ENCODE data around the gene PAK1.
A peak's percentile ranks its signal among the peaks of the same experiment; 100 is the strongest.

The PAK1 gene

DNA sequence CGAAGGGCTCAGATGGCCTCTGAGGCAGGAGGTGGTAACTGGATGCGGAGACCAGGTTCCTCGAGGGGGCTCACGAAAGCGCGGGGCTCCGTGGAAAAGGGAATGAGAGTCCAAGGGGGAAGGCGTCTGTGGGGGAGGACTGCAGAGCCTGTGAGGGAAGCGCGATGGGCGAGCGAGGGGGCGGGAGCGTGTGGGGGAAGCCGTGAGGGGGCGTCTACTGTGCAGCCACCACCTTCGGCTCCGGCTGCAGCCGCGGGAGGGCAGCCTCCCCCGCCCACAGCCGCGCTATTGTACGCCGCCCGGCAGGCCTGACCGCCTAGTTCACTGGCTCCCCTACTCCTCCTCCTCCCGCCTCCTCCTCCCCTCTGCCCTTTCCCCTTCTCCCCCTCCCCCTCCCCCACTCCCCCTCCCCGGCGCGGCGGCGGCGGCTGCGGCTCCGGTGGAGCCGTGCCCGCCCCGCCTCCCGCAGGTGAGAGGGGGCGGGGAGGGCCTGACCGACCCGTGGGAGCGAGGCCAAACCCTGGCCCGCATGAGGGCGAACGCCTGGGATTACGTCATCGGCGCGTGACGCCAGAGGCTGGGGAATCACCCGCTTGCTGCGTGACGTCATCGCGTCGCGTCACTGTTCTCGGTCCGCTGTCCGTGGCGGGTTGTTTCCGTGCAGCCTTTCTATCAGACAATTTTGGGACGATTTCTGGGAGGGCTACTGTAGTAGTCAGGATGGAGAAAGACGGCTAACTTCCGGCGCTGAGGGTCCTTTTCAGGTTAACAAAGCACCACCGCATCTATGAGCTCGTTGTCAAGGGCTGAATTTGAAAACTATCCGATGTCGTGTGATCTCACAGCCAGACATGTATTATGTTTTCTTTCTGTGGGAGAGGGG lies at the start of gene PAK1:
PAK1 (minus strand) TSS at position 294 of the 883 bp plus-strand sequence. CDS start 81,574 bp downstream, outside the sequence.
- Mint-ChIP-seq H3K27me3 (peaks cover 22% of the 10 kb centered on the region), H3K27ac (peak within 1 kb of the TSS; percentile 84), H3K9me3 (no peaks in the 10 kb centered on the region), H3K4me1 (ENCODE audit: low read depth) (peaks cover 12% of the 10 kb centered on the region), H3K36me3 (ENCODE audit: low read depth) (no peaks in the 10 kb centered on the region), H3K4me3 (peak within 1 kb of the TSS; percentile 79)
- peak; percentile 88 for DNase-seq

DNA sequence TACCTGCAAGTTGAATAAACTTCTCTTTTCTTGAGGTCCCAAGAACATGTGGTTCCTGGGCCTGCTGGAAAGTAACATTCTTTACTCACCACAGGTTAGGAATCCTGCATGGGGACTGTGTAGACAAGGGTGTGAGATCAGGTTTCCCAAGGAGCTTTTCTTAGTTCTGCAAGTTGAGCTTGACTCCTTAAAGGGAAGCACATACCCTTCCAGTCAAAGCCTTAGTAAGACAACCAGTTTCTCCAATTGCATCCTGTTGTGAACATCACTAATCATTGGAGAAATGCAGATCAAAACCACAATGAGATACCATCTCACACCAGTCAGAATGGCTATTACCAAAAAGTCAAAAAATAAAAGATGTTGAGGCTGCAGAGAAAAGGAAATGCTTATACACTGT lies 48.3 kb upstream of the PAK1 start:
- H3K9me3 Mint-ChIP-seq, result no peaks in the 10 kb centered on the region
- no peak overlapping the region for H3K4me3 Mint-ChIP-seq
- no peaks in the 10 kb centered on the region for H3K27me3 Mint-ChIP-seq
- no peak for DNase-seq
- no peaks in the 10 kb centered on the region for H3K4me1 Mint-ChIP-seq (ENCODE audit: low read depth)
- no peak overlapping the region for H3K27ac Mint-ChIP-seq
- no peaks in the 10 kb centered on the region for H3K36me3 Mint-ChIP-seq (ENCODE audit: low read depth)

- Mint-ChIP-seq H3K27ac (no peak overlapping the region), H3K4me3 (no peak overlapping the region), H3K27me3 (no peaks in the 10 kb centered on the region), H3K4me1 (ENCODE audit: low read depth) (no peaks in the 10 kb centered on the region), H3K36me3 (ENCODE audit: low read depth) (no peaks in the 10 kb centered on the region), H3K9me3 (no peaks in the 10 kb centered on the region)
- no peak for DNase-seq
These were observed 46.0 kb upstream of the PAK1 start for GRCh38 chr11:77519847-77520246.

DNA sequence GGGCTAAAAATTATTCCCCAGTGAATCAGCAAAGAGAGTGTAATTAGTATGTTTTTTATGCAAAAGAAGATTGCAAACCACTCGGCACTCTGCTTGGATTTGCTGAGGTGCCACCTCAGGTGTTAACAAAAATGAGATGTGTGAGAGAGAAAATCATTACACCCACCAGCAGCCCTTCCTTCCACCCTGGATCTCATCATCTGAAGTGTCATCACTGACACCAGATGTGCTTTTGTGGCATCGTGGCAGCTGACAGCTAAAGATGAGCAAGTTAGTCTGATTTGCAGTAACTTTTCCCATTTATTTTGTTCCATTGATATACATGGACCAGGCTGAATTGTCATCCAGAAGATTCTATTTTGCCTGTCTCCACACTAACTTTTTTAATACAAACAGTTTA lies 44.6 kb upstream of the PAK1 start:
- H3K4me3 Mint-ChIP-seq, result no peak overlapping the region
- no peaks in the 10 kb centered on the region for H3K4me1 Mint-ChIP-seq (ENCODE audit: low read depth)
- H3K9me3 Mint-ChIP-seq, result no peaks in the 10 kb centered on the region
- H3K27me3 Mint-ChIP-seq, result no peaks in the 10 kb centered on the region
- no peak overlapping the region for H3K27ac Mint-ChIP-seq
- DNase-seq, result no peak
- no peaks in the 10 kb centered on the region for H3K36me3 Mint-ChIP-seq (ENCODE audit: low read depth)

GRCh38 chr11:77517753-77518152 lies 43.9 kb upstream of the PAK1 start:
- no peaks in the 10 kb centered on the region for H3K36me3 Mint-ChIP-seq (ENCODE audit: low read depth)
- H3K27ac Mint-ChIP-seq, result no peak overlapping the region
- no peaks in the 10 kb centered on the region for H3K9me3 Mint-ChIP-seq
- H3K4me1 Mint-ChIP-seq (ENCODE audit: low read depth), result no peaks in the 10 kb centered on the region
- DNase-seq, result no peak
- no peaks in the 10 kb centered on the region for H3K27me3 Mint-ChIP-seq
- H3K4me3 Mint-ChIP-seq, result no peak overlapping the region

- Mint-ChIP-seq H3K9me3 (no peaks in the 10 kb centered on the region), H3K4me1 (ENCODE audit: low read depth) (no peaks in the 10 kb centered on the region), H3K36me3 (ENCODE audit: low read depth) (no peaks in the 10 kb centered on the region), H3K27ac (no peak overlapping the region), H3K4me3 (no peak overlapping the region), H3K27me3 (peaks cover 3% of the 10 kb centered on the region)
- no peak for DNase-seq
These were observed 43.3 kb upstream of the PAK1 start for GRCh38 chr11:77517226-77517625.

GRCh38 chr11:77515483-77515882 lies 41.6 kb upstream of the PAK1 start:
- Mint-ChIP-seq H3K9me3 (no peaks in the 10 kb centered on the region), H3K4me3 (no peak overlapping the region), H3K36me3 (ENCODE audit: low read depth) (no peaks in the 10 kb centered on the region), H3K27me3 (peaks cover 7% of the 10 kb centered on the region), H3K4me1 (ENCODE audit: low read depth) (no peaks in the 10 kb centered on the region), H3K27ac (no peak overlapping the region)
- DNase-seq, result no peak

GRCh38 chr11:77515063-77515462 lies 41.2 kb upstream of the PAK1 start:
- no peaks in the 10 kb centered on the region for H3K9me3 Mint-ChIP-seq

DNA sequence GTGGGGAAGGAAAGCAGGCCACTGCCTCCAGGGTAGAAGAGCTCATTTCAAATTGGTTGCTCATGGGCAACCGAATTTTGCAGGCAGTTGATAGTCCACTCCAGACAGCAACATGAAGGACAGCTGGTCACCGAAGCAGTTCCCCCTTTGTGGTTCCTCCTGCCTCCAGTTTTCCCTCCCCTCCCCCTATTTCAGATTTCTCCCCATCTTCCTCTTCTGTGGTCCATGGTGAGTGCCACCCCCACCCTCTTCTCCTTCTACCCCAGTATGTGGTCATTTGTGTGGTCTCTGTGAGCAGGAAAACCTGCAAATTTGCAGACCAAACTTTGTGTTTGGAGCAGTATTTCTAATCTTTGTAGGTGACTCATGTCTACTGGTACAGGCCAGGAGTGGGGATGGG lies 38.2 kb upstream of the PAK1 start:
- DNase-seq, result no peak
- no peaks in the 10 kb centered on the region for H3K4me1 Mint-ChIP-seq (ENCODE audit: low read depth)
- no peak overlapping the region for H3K27ac Mint-ChIP-seq
- peaks cover 7% of the 10 kb centered on the region for H3K27me3 Mint-ChIP-seq
- no peaks in the 10 kb centered on the region for H3K36me3 Mint-ChIP-seq (ENCODE audit: low read depth)
- H3K4me3 Mint-ChIP-seq, result no peak overlapping the region
- H3K9me3 Mint-ChIP-seq, result no peaks in the 10 kb centered on the region

More at GRCh38 chr11:77515063-77515462, 41.2 kb upstream of the PAK1 start:
- H3K4me3 Mint-ChIP-seq, result no peak overlapping the region
- no peak overlapping the region for H3K27ac Mint-ChIP-seq
- H3K36me3 Mint-ChIP-seq (ENCODE audit: low read depth), result no peaks in the 10 kb centered on the region
- H3K4me1 Mint-ChIP-seq (ENCODE audit: low read depth), result no peaks in the 10 kb centered on the region
- no peak for DNase-seq
- peaks cover 7% of the 10 kb centered on the region for H3K27me3 Mint-ChIP-seq

GRCh38 chr11:77510851-77511250 lies 37.0 kb upstream of the PAK1 start:
- Mint-ChIP-seq H3K9me3 (no peaks in the 10 kb centered on the region), H3K36me3 (ENCODE audit: low read depth) (no peaks in the 10 kb centered on the region), H3K4me1 (ENCODE audit: low read depth) (no peaks in the 10 kb centered on the region), H3K27ac (no peak overlapping the region), H3K27me3 (peaks cover 7% of the 10 kb centered on the region), H3K4me3 (no peak overlapping the region)
- no peak for DNase-seq

DNA sequence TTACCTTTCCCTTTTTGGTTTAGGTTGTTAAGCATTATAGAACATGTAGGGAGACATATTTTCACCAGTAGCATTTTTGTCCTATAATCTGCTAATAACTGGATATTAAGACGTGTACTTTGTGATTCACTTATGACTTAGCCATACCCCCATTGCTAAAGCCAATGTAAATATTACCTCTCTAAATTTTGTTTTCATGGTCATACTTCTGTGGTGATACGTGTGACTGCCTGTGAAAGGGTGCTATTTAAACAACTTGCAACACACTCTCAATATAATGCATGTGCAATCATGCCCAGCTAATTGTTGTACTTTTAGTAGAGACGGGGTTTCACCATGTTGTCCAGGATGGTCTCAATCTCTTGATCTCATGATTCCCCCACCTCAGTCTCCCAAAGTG lies 36.2 kb upstream of the PAK1 start:
- DNase-seq, result no peak
- H3K9me3 Mint-ChIP-seq, result no peaks in the 10 kb centered on the region
- no peaks in the 10 kb centered on the region for H3K4me1 Mint-ChIP-seq (ENCODE audit: low read depth)
- no peaks in the 10 kb centered on the region for H3K36me3 Mint-ChIP-seq (ENCODE audit: low read depth)
- H3K27ac Mint-ChIP-seq, result no peak overlapping the region
- H3K4me3 Mint-ChIP-seq, result no peak overlapping the region
- peaks cover 12% of the 10 kb centered on the region for H3K27me3 Mint-ChIP-seq

- Mint-ChIP-seq H3K9me3 (no peaks in the 10 kb centered on the region), H3K4me3 (no peak overlapping the region), H3K27ac (no peak overlapping the region), H3K4me1 (ENCODE audit: low read depth) (no peaks in the 10 kb centered on the region), H3K36me3 (ENCODE audit: low read depth) (no peaks in the 10 kb centered on the region), H3K27me3 (peaks cover 12% of the 10 kb centered on the region)
- no peak for DNase-seq
These were observed 34.1 kb upstream of the PAK1 start for GRCh38 chr11:77508019-77508418.

DNA sequence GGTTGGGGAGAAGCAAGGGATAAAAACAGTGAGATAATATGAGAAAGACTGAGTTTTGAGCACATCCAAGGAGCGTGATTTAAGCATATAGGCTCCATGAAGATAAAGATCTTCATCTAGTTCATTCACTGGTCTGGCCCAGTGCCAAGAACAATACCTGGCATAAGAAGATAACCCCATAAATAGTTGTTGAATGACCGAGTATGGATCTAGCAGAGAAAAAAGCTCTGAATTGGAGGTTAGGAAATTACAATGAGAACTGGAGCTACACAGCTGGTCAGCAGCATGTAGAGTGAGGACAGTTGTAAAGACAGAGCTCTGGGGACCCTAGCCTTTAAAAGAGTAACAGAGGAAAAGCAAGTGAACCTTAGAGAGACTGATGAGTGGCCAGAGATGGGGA lies 33.0 kb upstream of the PAK1 start:
- H3K27me3 Mint-ChIP-seq, result peaks cover 7% of the 10 kb centered on the region
- H3K36me3 Mint-ChIP-seq (ENCODE audit: low read depth), result no peaks in the 10 kb centered on the region
- H3K4me3 Mint-ChIP-seq, result no peak overlapping the region
- no peak for DNase-seq
- H3K9me3 Mint-ChIP-seq, result no peaks in the 10 kb centered on the region
- H3K27ac Mint-ChIP-seq, result no peak overlapping the region
- no peaks in the 10 kb centered on the region for H3K4me1 Mint-ChIP-seq (ENCODE audit: low read depth)

- Mint-ChIP-seq H3K4me3 (no peak overlapping the region), H3K36me3 (ENCODE audit: low read depth) (no peaks in the 10 kb centered on the region), H3K27me3 (peaks cover 8% of the 10 kb centered on the region), H3K27ac (no peak overlapping the region), H3K9me3 (no peaks in the 10 kb centered on the region), H3K4me1 (ENCODE audit: low read depth) (no peaks in the 10 kb centered on the region)
- no peak for DNase-seq
These were observed 32.1 kb upstream of the PAK1 start for GRCh38 chr11:77505956-77506355.

- Mint-ChIP-seq H3K4me3 (no peak overlapping the region), H3K27me3 (peaks cover 14% of the 10 kb centered on the region), H3K9me3 (no peaks in the 10 kb centered on the region), H3K4me1 (ENCODE audit: low read depth) (no peaks in the 10 kb centered on the region), H3K36me3 (ENCODE audit: low read depth) (no peaks in the 10 kb centered on the region), H3K27ac (no peak overlapping the region)
- no peak for DNase-seq
These were observed 29.1 kb upstream of the PAK1 start for GRCh38 chr11:77503006-77503405.

Measured in activated T-cell treated with anti-CD3 and anti-CD28 coated beads, Interleukin-2, amount 50 U/mL, for 24 hours (primary cell).